A549 (cell line): ENCODE results near the gene SCRN2. TPM values are rescaled to one million over a fixed set of nuclear protein-coding genes. Genes with fewer than 3 reads are reported as not detected.

Source experiments
- ATAC-seq, 2 experiments: fragments of 200-7000 bp in 1 of 2; fragments of >200 bp in 1 of 2; cut with Nextera tagmentation in 1 of 2; cut with Tn5 transposase in 1 of 2; 3 replicates each; pipeline versions ENCODE4 v1.8.0 to v1.9.1; 2018 to 2020; ENCODE audit warnings: mild to moderate bottlenecking in 1 of 2, moderate library complexity in 1 of 2
- CTCF ChIA-PET: fragments of 300-600 bp; sonication (Branson Sonifier 250); formaldehyde crosslinking; extraction: SDS; loops from one replicate; lab custom pipeline; 2021; ENCODE audit warnings: antibody characterized with exemption, inconsistent platforms; lab: Yijun Ruan, JAX
- POLR2A ChIA-PET: fragments of 350-600 bp; formaldehyde crosslinking; extraction: SDS; loops from one replicate; lab custom pipeline; 2021; ENCODE audit warnings: antibody characterized with exemption, inconsistent platforms; lab: Yijun Ruan, JAX
- DNase-seq, 2 experiments: peaks; one replicate each; pipeline versions ENCODE4 v3.0.0 to v3.0.0-alpha.2; 2011 to 2016; ENCODE audit warnings: low read depth in 1 of 2, low spot score in 1 of 2
- FAIRE-seq: peaks from 2 replicates; lab custom pipeline; 2011; peaks lifted over from hg19 to GRCh38; lab: Jason Lieb, UNC
- H3K27ac ChIP-seq, 2 experiments: fragments of >200 bp; sonication (Bioruptor Twin); formaldehyde crosslinking; 3 replicates each; pipeline ENCODE4 v1.5.1; 2016 to 2017
- H3K4me1 ChIP-seq: fragments of >200 bp; sonication (Bioruptor Twin); formaldehyde crosslinking; 3 replicates; pipeline ENCODE4 v1.6.1; 2016
- H3K4me2 ChIP-seq: fragments of >200 bp; sonication (Bioruptor Twin); formaldehyde crosslinking; 3 replicates; pipeline ENCODE4 v1.6.1; 2016
- H3K4me3 ChIP-seq: fragments of >200 bp; sonication (Bioruptor Twin); formaldehyde crosslinking; 3 replicates; pipeline ENCODE4 v1.5.1; 2016
- H3K9me3 ChIP-seq: fragments of >200 bp; sonication (Bioruptor Twin); formaldehyde crosslinking; 3 replicates; pipeline ENCODE4 v1.6.1; 2016
- CBX8 ChIP-seq: fragments of 200-600 bp; sonication (generic); IDR thresholded peaks from 2 replicates; pipeline ENCODE4 v1.6.1; 2016
- EHF ChIP-seq: fragments of 250-450 bp; sonication (Bioruptor Pico); IDR thresholded peaks from 2 replicates; pipeline ENCODE4 v1.5.0; 2020; ENCODE audit warnings: mild to moderate bottlenecking
- EHMT2 ChIP-seq: fragments of 200-600 bp; sonication (generic); IDR thresholded peaks from 2 replicates; pipeline ENCODE4 v1.6.1; 2016; ENCODE audit warnings: antibody characterized with exemption, low read depth, mild to moderate bottlenecking, moderate library complexity
- EP300 ChIP-seq, 2 experiments: fragments of >200 bp; sonication (Bioruptor Twin); formaldehyde crosslinking; IDR thresholded peaks; 2 replicates in 1 of 2; 3 replicates in 1 of 2; pipeline ENCODE4 v1.6.1; 2016 to 2017
- FOSB ChIP-seq: fragments of 250-450 bp; sonication (Bioruptor Pico); IDR thresholded peaks from 2 replicates; pipeline ENCODE4 v1.5.0; 2020; ENCODE audit warnings: mild to moderate bottlenecking, moderate library complexity
- FOSL2 ChIP-seq, 2 experiments: fragments of 450-650 bp in 1 of 2; fragments of >200 bp in 1 of 2; sonication (Bioruptor Twin) in 1 of 2; formaldehyde crosslinking; IDR thresholded peaks; 2 replicates each; pipeline versions ENCODE4 v1.5.0 to v1.6.1; 2016 to 2020; ENCODE audit warnings: mild to moderate bottlenecking in 1 of 2, moderate library complexity in 1 of 2
- FOXS1 ChIP-seq: fragments of 250-450 bp; sonication (Bioruptor Pico); IDR thresholded peaks from 2 replicates; pipeline ENCODE4 v1.5.0; 2020; ENCODE audit warnings: mild to moderate bottlenecking, moderate library complexity
- GATA3 ChIP-seq: IDR thresholded peaks from 2 replicates; pipeline ENCODE4 v1.6.1; 2012; ENCODE audit warnings: borderline replicate concordance
- HDAC2 ChIP-seq: fragments of 200-600 bp; sonication (generic); IDR thresholded peaks from 2 replicates; pipeline ENCODE4 v1.6.1; 2016
- HEYL ChIP-seq: fragments of 250-450 bp; sonication (Bioruptor Pico); IDR thresholded peaks from 2 replicates; pipeline ENCODE4 v1.8.0; 2021; ENCODE audit warnings: mild to moderate bottlenecking, moderate library complexity
- KDM1A ChIP-seq: fragments of 200-600 bp; sonication (generic); IDR thresholded peaks from 2 replicates; pipeline ENCODE4 v1.6.1; 2016; ENCODE audit warnings: low read depth, mild to moderate bottlenecking
- MAZ ChIP-seq: fragments of 150-350 bp; IDR thresholded peaks from 2 replicates; pipeline ENCODE4 v1.6.1; 2014; ENCODE audit warnings: antibody characterized with exemption, low read depth, low read length, borderline replicate concordance
- MYC ChIP-seq: IDR thresholded peaks from 2 replicates; pipeline ENCODE4 v1.6.1; 2012; ENCODE audit warnings: mild to moderate bottlenecking, inconsistent platforms, low read length, improper control_type of control experiment, borderline replicate concordance
- NFE2L2 ChIP-seq: fragments of 150-350 bp; conservative IDR thresholded peaks from 2 replicates; pipeline ENCODE4 v1.6.1; 2014; ENCODE audit warnings: low read length
- RAD21 ChIP-seq, 2 experiments: fragments of >200 bp in 1 of 2; sonication (Bioruptor Twin) in 1 of 2; formaldehyde crosslinking in 1 of 2; IDR thresholded peaks in 1 of 2; conservative IDR thresholded peaks in 1 of 2; 2 replicates in 1 of 2; 3 replicates in 1 of 2; pipeline ENCODE4 v1.6.1; 2012 to 2018; ENCODE audit warnings: inconsistent platforms in 1 of 2
- RFX5 ChIP-seq: fragments of 450-650 bp; IDR thresholded peaks from 2 replicates; pipeline ENCODE4 v1.7.1; 2014; ENCODE audit warnings: antibody characterized with exemption, mild to moderate bottlenecking, moderate library complexity
- RNF2 ChIP-seq: fragments of 200-600 bp; sonication (generic); IDR thresholded peaks from 2 replicates; pipeline ENCODE4 v1.6.1; 2016; ENCODE audit warnings: low read depth, mild to moderate bottlenecking, antibody characterized with exemption, moderate library complexity, borderline replicate concordance
- SREBF2 ChIP-seq: fragments of 450-650 bp; IDR thresholded peaks from 2 replicates; pipeline ENCODE4 v1.6.1; 2014; ENCODE audit warnings: mild to moderate bottlenecking, moderate library complexity
- ZFP36 ChIP-seq: fragments of 450-650 bp; IDR thresholded peaks from 2 replicates; pipeline ENCODE4 v1.6.1; 2014; ENCODE audit warnings: borderline replicate concordance; ENCODE audit not compliant: partially characterized antibody
- ZNF302 ChIP-seq: fragments of 250-450 bp; sonication (Bioruptor Pico); IDR thresholded peaks from 2 replicates; pipeline ENCODE4 v1.9.0; 2021; ENCODE audit warnings: inconsistent platforms, mild to moderate bottlenecking, moderate library complexity
- ZSCAN20 ChIP-seq: fragments of 250-450 bp; sonication (Bioruptor Pico); IDR thresholded peaks from 2 replicates; pipeline ENCODE4 v1.8.0; 2022; ENCODE audit warnings: mild to moderate bottlenecking, moderate library complexity
- WGBS: methylation state at CpG from one replicate; pipeline ENCODE4 v1.1.6; 2017; ENCODE audit errors: missing lambda C conversion rate; 5-methylcytosine and 5-hydroxymethylcytosine counted together
- polyA plus RNA-seq, 4 experiments: library from polyadenylated mRNA; depleted of rRNA in 3 of 4; stranded (reverse); fragments of >200 nt; fragmentation: RNase III in 1 of 4; extraction: RNeasy Plus Mini Kit Qiagen cat#74134 plus additional on column Dnase treatment in 1 of 4; gene quantifications; 2 replicates in 3 of 4; 3 replicates in 1 of 4; pipeline ENCODE4 v1.2.3, GENCODE V29; 2011 to 2017
- TF ChIP-seq, protein P1 (sequence below): fragments of 250-450 bp; sonication (Bioruptor Pico); IDR thresholded peaks from 2 replicates; pipeline ENCODE4 v1.5.0; 2020; ENCODE audit warnings: low read depth, mild to moderate bottlenecking, moderate library complexity
- TF ChIP-seq, protein P2 (sequence below): fragments of >200 bp; sonication (Bioruptor Twin); formaldehyde crosslinking; IDR thresholded peaks from 2 replicates; pipeline ENCODE4 v1.6.1; 2016
- TF ChIP-seq, protein P3 (sequence below): IDR thresholded peaks from 2 replicates; pipeline ENCODE4 v1.6.1; 2012; ENCODE audit warnings: low read depth, borderline replicate concordance
- TF ChIP-seq, protein P4 (sequence below): fragments of 150-350 bp; IDR thresholded peaks from 2 replicates; pipeline ENCODE4 v1.6.1; 2014; ENCODE audit warnings: low read depth, mild to moderate bottlenecking, low read length

SCRN2 gene
- polyA plus RNA-seq, 2 of the 4 experiments (the other 2 are of a cell fraction), result 25.8 to 43.7 TPM

DNA sequence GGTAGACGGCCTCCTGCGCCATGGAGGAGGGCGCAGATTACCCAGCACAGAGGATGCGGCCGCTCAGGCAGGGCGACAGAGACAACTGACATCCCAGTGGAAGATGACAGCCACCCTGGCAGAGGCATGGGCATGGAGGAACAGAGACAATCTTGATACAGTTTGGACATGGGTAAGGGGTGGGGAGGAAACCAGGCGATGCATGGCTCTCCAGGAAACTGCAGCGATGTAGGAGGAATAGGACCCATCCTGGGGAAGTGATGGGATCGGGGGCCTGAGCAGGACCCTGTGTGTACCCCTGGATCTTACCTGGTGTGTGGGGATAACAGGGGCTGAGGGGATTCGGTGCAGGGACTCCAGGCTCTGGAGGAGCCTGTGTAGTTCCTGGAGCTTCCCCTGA lies 24.1 kb downstream of the SCRN2 start:
- no peak for DNase-seq
- no peak overlapping the region for H3K4me3 ChIP-seq
- TF ChIP-seq SREBF2 (no peak), RAD21 (conservative IDR thresholded peaks at IDR 0.05 in 1 of 2, IDR thresholded peaks at IDR 0.05 in 1 of 2) (no peak), FOSL2 (IDR thresholded peaks at IDR 0.05) (no peak), FOSL2 (CRISPR knock-in tag; IDR thresholded peaks at IDR 0.05) (no peak), RFX5 (no peak), HEYL (CRISPR knock-in tag) (no peak), FOSB (CRISPR knock-in tag) (no peak), EHF (CRISPR knock-in tag) (no peak), ZNF302 (CRISPR knock-in tag) (no peak)
- TF ChIP-seq, protein P1, sequence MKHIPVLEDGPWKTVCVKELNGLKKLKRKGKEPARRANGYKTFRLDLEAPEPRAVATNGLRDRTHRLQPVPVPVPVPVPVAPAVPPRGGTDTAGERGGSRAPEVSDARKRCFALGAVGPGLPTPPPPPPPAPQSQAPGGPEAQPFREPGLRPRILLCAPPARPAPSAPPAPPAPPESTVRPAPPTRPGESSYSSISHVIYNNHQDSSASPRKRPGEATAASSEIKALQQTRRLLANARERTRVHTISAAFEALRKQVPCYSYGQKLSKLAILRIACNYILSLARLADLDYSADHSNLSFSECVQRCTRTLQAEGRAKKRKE (CRISPR knock-in tag), result no peak
- TF ChIP-seq, protein P2, sequence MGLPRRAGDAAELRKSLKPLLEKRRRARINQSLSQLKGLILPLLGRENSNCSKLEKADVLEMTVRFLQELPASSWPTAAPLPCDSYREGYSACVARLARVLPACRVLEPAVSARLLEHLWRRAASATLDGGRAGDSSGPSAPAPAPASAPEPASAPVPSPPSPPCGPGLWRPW, result no peak
- TF ChIP-seq, all 56 proteins: peak for 0
- Histone ChIP-seq H3K27ac (no peak overlapping the region), H3K4me2 (no peak overlapping the region), H3K9me3 (no peaks in the 10 kb centered on the region), H3K4me1 (peaks cover 14% of the 10 kb centered on the region)
- ChIA-PET POLR2A (no interaction called here), CTCF (interaction anchor here (1.0 to 4.0 kb wide), 4 partner anchors 13 to 41 kb away, joined by 3 to 20 read pairs (median 4); partner anchors contain the start of gene SCRN2)
- 93% methylated on average over 10 of the region's 10 CpGs for WGBS
- FAIRE-seq (no peak), ATAC-seq (no peak)

DNA sequence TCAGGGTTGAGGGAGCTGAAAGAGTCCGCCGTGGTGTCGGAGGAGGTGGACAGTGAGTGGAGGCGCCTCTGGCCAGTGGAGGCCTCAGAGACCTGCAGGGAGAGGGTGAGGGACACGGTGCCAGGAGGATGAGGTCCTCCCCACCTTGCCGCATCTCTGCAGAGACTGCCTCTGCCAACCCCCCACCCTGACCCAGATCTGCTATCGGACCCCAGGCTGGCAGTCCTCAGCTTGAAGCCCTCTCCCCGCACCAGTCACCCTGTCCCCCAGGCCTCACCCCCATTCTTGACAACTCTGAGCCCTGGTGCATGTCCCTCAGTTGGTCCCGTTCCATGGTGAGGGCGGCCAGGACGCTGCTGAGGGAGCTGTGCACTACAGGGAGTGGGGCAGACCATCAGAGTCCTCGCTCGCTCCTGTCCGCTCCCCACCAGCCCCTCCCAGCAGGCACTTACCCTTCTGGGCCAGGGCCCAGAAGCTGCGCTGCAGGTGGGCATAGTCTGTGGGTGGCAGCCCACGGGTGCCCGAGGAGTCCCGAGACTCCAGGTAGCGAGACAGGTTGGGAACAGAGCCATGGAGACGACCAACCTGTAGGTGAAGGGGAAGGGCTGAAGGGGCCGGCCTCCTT lies 24.9 kb downstream of the SCRN2 start:
- DNase-seq (no peak), FAIRE-seq (no peak), ATAC-seq (no peak)
- 87% methylated on average over 21 of the region's 21 CpGs for WGBS
- ChIA-PET CTCF (interaction anchor here (0.7 to 4.0 kb wide), 4 partner anchors 12 to 1001 kb away, joined by 3 to 20 read pairs (median 8); no protein-coding TSS in a partner anchor), POLR2A (interaction anchor here (2.4 kb wide), 1 partner anchor 15 kb away, joined by 8 read pairs; the partner anchor contains the start of genes LRRC46 and MRPL10)
- Histone ChIP-seq H3K9me3 (no peaks in the 10 kb centered on the region), H3K27ac (no peak overlapping the region), H3K4me3 (no peak overlapping the region), H3K4me1 (peaks cover 16% of the 10 kb centered on the region), H3K4me2 (no peak overlapping the region)
- no peak for TF ChIP-seq GATA3
- no peak for TF ChIP-seq RNF2
- no peak for TF ChIP-seq MAZ
- no peak for TF ChIP-seq HDAC2
- no peak for TF ChIP-seq KDM1A
- TF ChIP-seq FOSB (CRISPR knock-in tag), result no peak
- TF ChIP-seq, protein P3, sequence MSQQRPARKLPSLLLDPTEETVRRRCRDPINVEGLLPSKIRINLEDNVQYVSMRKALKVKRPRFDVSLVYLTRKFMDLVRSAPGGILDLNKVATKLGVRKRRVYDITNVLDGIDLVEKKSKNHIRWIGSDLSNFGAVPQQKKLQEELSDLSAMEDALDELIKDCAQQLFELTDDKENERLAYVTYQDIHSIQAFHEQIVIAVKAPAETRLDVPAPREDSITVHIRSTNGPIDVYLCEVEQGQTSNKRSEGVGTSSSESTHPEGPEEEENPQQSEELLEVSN, result no peak
- no peak for TF ChIP-seq CBX8
- TF ChIP-seq EHF (CRISPR knock-in tag), result no peak
- TF ChIP-seq ZSCAN20 (CRISPR knock-in tag), result no peak
- no peak for TF ChIP-seq NFE2L2
- TF ChIP-seq MYC, result no peak
- TF ChIP-seq EHMT2, result no peak
- TF ChIP-seq, protein P4, sequence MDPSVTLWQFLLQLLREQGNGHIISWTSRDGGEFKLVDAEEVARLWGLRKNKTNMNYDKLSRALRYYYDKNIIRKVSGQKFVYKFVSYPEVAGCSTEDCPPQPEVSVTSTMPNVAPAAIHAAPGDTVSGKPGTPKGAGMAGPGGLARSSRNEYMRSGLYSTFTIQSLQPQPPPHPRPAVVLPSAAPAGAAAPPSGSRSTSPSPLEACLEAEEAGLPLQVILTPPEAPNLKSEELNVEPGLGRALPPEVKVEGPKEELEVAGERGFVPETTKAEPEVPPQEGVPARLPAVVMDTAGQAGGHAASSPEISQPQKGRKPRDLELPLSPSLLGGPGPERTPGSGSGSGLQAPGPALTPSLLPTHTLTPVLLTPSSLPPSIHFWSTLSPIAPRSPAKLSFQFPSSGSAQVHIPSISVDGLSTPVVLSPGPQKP, result no peak
- TF ChIP-seq ZFP36, result no peak
- no peak for TF ChIP-seq EP300 (IDR thresholded peaks at IDR 0.05)
- TF ChIP-seq FOXS1 (CRISPR knock-in tag), result no peak
